RKO (cell line): ENCODE results near the gene NDOR1.

ENCODE experiments used
- DNase-seq: peaks from one replicate; pipeline ENCODE4 v3.0.0-alpha.2; 2016; ENCODE audit warnings: low spot score

The NDOR1 gene

GRCh38 chr9:137205126-137206069 lies at the start of gene NDOR1, which contains the start of gene TMEM203:
NDOR1 (plus strand) TSS chr9:137205700; CDS start chr9:137205778, 78 bp downstream.
TMEM203 (minus strand) TSS chr9:137205648; CDS start chr9:137205414, 234 bp downstream.
- peak; percentile 93 for DNase-seq

- DNase-seq, result no peak
Measured at GRCh38 chr9:137156567-137157375, 48.7 kb upstream of the NDOR1 start.

DNA sequence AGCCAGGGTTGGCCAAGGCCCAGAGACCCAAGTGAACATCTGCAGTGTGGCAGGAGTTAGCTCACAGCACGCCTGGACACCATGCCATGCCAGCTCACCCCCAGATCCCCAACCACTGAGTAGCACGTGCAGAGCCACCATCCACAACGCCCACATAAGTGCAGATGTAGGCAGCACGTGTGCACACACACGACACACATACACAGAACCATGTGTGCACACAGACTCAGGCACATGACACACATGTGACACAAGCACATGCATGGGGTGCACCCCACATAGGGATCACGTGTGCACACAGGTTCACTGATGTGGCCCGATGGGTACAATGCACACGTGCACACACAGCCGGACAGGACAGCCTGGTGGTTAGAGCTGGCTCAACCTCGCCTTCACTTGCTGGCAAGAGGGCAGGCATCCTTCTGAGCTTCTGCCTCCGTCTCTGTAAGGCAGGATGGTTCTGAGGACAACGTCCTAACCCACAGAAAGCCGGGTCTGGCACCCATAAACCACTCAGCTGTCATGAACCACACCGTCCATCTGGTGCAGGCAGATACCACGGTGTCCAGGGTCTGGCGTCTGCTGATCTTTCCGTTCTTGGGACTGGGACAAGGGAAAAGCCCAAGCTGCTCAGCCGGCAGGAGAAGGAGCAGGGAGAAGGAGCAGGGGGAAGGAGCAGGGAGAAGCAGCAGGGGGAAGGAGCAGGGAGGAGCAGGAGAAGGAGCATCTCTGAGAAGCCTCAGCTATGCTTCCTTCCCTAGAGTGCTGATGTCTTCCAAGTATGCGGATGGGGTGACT lies 47.7 kb upstream of the NDOR1 start:
- no peak for DNase-seq

DNA sequence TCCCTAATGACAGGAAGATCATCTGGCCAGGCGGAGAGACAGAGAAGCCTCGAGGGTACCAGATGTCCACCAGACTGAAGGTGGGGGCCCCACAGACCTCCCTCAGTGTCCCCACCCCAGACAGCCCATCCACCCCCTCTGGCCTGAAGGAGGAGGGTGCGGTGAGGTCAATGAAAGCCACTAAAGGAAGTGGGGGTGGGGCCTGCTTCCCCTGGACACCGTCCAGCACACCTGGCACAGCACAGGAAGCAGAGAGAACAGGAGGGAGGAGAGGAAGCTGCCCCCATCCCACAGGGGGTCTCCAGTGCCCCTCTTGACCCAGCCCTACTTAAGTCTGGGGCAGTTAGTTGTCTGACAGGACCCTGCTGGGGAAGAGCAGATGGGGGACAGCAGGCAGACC lies 46.9 kb upstream of the NDOR1 start:
- DNase-seq, result no peak

DNA sequence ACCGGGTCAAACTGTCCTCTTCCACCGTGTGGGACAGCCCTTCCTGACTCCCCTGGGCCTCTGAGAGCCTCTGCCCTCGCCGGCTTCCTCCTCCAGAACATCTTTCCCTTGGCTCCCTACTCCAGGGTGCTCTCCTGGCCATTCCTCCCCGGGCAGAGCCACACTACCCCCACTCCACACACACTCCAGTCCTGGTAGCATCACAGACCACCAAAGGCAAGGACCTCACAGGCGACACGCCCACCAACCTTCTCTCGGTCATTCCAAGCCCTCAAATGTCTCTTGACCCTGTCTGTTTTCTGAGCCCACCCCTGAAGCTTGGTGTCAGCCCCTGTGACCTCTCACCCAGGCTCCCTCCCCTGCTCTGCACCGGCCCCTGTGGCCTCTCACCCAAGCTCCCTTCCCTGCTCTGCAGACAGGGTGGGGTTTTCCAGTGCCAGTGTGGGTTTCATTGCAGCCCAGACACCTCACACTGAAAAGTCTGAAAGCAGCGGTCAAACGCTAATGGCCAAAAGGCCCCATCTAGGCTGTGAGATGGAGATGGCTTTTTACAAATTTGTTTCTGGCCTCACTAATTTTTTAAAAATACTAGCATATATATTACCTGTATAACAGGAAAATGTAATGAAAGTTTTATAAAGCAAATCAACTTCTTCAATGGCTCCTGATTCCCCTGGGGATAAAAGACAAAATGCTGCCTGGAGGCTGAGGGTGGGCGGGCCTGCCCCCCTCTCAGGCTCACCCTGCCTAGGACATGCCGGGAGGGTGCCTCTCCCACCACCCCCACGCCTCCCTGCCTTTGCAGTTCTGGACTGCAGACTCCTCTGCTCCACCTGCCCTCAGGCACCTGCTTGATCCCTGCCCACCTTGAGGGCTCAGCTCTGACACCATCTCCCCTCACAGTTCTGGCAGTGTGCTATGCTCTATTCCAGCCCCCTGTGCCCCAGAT lies 46.1 kb upstream of the NDOR1 start:
- DNase-seq, result no peak

DNA sequence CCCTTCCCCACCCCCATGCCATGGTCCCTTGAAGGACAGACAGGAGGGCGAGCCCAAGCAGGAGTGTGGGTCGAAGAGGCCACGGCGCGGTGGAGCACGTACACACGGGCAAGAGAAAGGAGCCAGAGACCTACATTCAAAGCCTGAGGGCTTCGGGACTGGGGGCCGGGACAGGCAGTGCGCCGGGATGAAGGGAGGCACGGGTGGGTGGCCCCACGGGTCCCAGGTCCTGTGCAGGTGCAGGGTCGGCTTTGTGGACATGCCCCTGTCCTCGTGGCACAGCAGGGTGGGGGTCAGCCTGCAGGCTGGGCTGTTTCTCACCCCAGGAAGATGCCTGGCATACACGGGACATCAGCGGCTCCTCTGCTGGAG lies 45.5 kb upstream of the NDOR1 start:
- DNase-seq, result no peak

GRCh38 chr9:137160716-137161557 lies 44.6 kb upstream of the NDOR1 start:
- DNase-seq, result no peak

- DNase-seq, result no peak
Measured at GRCh38 chr9:137161558-137162486, 43.7 kb upstream of the NDOR1 start.

GRCh38 chr9:137162505-137163364 lies 42.8 kb upstream of the NDOR1 start:
- no peak for DNase-seq

- DNase-seq, result no peak
Measured at GRCh38 chr9:137163365-137163715, 42.2 kb upstream of the NDOR1 start.

- DNase-seq, result no peak
Measured at GRCh38 chr9:137163805-137164204, 41.7 kb upstream of the NDOR1 start.

DNA sequence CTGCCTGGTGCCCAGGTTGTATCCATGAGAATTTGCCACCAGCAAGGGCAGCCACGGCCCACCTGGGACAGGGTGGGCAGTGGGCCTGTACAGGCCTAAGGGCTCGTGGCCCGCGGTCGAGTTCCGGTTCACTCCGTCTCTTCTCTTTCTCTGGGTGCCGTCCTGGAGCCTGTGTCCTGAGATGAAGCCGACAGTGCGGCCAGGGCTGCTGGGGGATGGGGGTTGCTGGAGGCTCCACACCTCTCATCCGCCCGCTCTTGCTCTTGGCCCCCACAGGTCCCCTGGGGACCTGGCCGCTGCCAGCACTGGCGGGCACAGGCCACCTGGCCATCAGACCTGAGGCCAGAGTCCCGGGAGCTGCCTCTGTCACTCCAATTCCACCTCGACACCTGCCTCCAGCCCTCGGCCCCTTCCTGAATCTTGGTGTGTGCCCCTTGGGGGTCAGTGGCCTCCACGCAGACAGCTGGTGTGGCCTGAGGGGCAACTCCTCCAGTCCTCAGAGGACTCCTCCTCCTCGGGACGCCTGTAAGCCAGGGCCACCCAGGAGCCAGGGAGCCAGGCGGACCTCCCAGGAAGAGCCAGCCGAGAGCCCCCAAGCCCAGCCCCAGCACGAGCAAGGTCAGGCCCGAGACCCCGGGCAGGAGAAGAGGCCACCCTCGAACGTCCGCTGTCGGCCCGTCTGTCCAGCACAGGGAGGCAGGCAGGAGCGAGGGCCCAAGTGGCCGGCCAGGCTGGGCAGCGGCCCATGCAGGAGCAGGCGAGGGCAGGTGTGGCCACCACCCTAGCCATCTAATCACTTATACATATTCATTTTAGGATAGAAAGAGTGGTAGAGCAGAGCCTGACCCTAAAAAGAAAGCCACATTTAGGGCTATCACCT lies 40.9 kb upstream of the NDOR1 start:
- DNase-seq, result no peak

DNA sequence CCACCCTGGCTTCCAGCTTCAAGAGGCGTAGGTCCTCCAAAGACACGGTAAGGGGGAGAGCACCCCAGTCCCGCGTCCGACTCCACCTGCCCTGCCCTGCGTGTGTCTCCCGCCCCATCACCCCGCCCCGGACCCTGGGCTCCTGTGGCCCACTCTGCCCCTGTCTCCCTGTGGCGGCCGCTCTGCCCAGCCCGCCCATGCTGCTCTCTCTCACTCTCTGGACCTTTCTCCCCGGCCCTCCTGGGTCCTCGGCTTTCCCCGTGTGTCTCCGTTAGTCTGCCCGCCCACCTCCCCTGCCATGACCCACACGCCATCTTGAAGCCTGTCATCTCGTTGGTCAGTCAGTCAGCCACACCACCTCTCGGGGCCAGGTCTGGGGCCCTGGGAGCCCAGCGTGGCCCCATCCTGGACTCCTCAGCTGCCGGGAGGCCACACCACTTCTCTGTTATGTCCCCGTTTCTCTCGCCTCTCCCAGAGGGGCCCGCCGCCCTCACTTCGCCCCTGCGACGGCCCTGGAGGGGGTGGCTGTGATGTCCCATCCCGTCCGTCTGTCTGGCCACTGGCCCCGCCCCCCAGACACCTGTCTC lies 40.2 kb upstream of the NDOR1 start:
- DNase-seq, result no peak

DNA sequence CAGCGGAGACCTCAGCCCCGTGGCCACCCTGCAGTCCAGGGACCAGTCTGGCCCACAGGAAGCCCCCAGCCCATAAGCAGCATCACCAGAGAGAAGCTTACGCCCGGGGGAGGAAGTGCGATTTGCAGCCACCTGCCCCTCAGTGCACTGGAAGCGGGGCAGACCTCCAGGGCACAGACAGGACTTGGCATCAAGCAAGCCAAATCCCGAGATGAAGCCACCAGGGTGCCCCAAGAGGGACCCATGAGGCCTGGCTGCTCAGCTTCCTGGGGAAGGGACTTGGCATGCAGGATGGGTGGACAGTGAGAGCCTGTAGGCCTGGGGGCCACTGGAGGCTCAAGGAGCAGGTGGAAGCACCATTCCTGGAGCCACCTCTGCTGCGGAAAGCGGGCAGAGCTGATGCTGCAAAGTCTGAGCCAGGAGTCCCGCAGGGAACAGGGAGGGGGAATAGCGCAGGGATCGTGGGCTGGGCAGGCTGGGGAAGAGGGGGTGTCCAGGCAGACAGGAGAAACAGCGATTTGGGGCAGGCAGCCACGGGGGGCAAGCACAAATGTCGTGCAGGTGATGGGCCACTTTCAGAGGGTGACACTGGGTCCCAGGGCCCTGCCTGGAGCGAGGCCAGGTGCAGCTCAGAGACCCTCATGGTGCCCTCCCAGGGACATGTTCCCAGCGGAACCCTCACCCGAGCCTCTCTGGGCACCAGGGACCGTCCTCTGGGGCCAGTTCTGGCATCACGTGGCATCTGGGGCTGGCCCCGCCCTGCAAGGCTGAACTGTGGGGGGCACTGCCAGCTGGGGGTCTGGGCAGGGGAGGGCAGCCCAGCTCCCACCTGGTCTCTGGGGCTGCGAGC lies 38.9 kb upstream of the NDOR1 start:
- DNase-seq, result no peak

DNA sequence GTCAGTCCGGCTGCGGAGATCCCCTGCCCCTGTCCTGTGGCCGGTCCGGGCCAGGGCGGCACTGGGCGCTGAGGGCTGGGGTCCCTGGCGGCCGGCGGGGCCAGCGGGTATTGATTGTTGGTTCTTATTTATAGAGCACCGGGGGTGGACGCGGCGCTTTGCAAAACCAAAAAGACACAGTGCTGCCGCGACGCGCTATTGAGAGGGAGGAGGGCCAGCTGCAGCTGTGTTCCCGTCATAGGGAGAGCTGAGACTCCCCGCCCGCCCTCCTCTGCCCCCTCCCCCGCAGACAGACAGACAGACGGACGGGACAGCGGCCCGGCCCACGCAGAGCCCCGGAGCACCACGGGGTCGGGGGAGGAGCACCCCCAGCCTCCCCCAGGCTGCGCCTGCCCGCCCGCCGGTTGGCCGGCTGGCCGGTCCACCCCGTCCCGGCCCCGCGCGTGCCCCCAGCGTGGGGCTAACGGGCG lies 38.2 kb upstream of the NDOR1 start:
- DNase-seq, result peak; percentile 68
